Esophagus muscularis mucosa (tissue), 4 donors: Measurements from ENCODE around the gene TMEM247. TPM values are rescaled to one million over a fixed set of nuclear protein-coding genes. Genes with fewer than 3 reads are reported as not detected.

Experiments used
- DNase-seq: peaks from one replicate; pipeline ENCODE4 v3.0.0-alpha.2; 2017; ENCODE audit errors: extremely low spot score
- H3K27ac ChIP-seq, 4 donors: fragments of 200-600 bp; sonication (generic); replicated peaks in 1 of 4; 1 replicate in 3 of 4; 2 replicates in 1 of 4; pipeline ENCODE4 v1.5.1; 2016 to 2019; ENCODE audit warnings: mild to moderate bottlenecking in 1 of 4
- H3K27me3 ChIP-seq, 4 donors: fragments of 200-600 bp; sonication (generic); one replicate each; pipeline versions ENCODE4 v1.5.1 to v1.6.0; 2016 to 2019
- H3K36me3 ChIP-seq, 4 donors: fragments of 200-600 bp; sonication (generic); one replicate each; pipeline ENCODE4 v1.5.1; 2016 to 2019
- H3K4me1 ChIP-seq, 4 donors: fragments of 200-600 bp; sonication (generic); one replicate each; pipeline ENCODE4 v1.5.1; 2016 to 2019
- H3K4me3 ChIP-seq, 4 donors: fragments of 200-600 bp; sonication (generic); 1 replicate in 2 of 4; 2 replicates in 2 of 4; pipeline ENCODE4 v1.5.1; 2016 to 2019; ENCODE audit warnings: mild to moderate bottlenecking in 4 of 4, moderate library complexity in 1 of 4
- H3K9me3 ChIP-seq, 4 donors: fragments of 200-600 bp; sonication (generic); 1 replicate in 3 of 4; 2 replicates in 1 of 4; pipeline ENCODE4 v1.5.1; 2016 to 2019
- EP300 ChIP-seq: sonication (generic); formaldehyde crosslinking; IDR thresholded peaks from one replicate; pipeline ENCODE4 v1.6.1; 2017; ENCODE audit warnings: antibody characterized with exemption
- POLR2A ChIP-seq: fragments of 450-650 bp; IDR thresholded peaks from one replicate; pipeline ENCODE4 v1.6.1; 2017; ENCODE audit warnings: antibody characterized with exemption, moderate library complexity, mild to moderate bottlenecking, low read depth
- POLR2AphosphoS5 ChIP-seq, 2 donors: sonication (generic); formaldehyde crosslinking; IDR thresholded peaks; one replicate each; pipeline ENCODE4 v1.6.1; 2017; ENCODE audit warnings: antibody characterized with exemption in 2 of 2
- whole genome bisulfite sequencing: methylation state at CpG from one replicate; pipeline ENCODE4 v1.1.5; 2018; 5-methylcytosine and 5-hydroxymethylcytosine counted together
- intact Hi-C: fragments of 100-400 bp; cut with DNase I; formaldehyde crosslinking; loops from one replicate; pipeline ENCODE4 v1.15.1; 2023
- total RNA-seq, 4 donors: library from RNA; depleted of rRNA; stranded (reverse); fragments of >200 nt; gene quantifications; one replicate each; pipeline versions ENCODE4 v1.1.0 to v1.2.1, GENCODE V29; 2016
- TF ChIP-seq, protein P1 (sequence below), 3 experiments: fragments of 200-600 bp in 2 of 3; fragments of 450-650 bp in 1 of 3; sonication (generic) in 2 of 3; IDR thresholded peaks; one replicate each; pipeline ENCODE4 v1.5.1; 2017 to 2019; ENCODE audit warnings: antibody characterized with exemption in 3 of 3, mild to moderate bottlenecking in 2 of 3, moderate library complexity in 1 of 3

Gene TMEM247
- total RNA-seq, 4 donors from 2014 or later: not detected

DNA sequence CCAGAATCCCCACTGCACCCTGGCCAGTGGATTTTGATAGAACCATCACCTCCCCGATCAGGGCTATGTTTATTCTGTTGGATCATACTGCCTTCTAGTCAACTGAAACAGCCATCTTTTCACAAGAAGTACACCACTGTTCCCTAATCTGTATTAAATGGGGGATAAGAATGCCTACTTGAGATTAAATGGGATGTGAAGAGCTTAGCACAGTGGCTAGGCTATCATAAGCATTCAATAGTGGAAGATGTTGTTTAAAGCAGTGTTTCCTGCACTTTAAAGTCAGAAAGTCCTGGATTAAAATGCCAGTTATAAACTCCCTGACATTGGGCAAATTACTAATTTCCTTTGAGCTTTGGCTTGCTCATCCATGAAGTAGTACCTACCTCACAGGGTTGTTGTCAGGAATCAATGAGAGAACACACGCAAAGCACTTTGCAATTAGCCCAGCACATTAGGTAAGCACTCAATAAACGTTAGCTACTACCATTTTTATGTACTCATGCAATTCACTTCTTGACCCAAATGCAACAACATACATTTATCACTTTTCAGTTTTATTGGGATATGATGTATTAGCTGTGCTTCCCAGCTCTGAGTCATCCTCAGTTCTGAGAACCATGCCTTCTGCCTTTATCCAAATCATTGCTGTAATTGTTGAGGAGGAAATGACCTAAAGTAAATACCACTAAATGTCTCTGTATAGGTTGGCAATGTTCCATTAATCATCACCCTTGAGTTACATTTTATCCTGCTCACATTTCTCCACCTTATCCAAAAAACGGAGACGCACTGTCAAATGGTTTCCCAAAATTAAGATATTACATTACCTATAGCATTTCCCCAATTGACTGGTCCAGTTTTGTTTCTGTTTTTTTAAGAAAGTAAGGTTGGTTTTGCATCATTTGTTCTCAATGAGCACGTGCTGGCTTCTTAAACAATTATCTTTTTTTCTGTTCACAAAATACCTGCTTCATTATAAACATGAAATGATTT is 2.1 kb downstream of the TMEM247 start:
- no peaks in the 10 kb centered on the region for H3K9me3 ChIP-seq
- WGBS: 68% methylated on average over 6 of the region's 6 CpGs
- intact Hi-C loops: no loop called here
- no peaks in the 10 kb centered on the region for H3K36me3 ChIP-seq
- TF ChIP-seq POLR2AphosphoS5 (IDR thresholded peaks at IDR 0.05) (no peak), POLR2A (no peak), EP300 (no peak)
- TF ChIP-seq, protein P1, sequence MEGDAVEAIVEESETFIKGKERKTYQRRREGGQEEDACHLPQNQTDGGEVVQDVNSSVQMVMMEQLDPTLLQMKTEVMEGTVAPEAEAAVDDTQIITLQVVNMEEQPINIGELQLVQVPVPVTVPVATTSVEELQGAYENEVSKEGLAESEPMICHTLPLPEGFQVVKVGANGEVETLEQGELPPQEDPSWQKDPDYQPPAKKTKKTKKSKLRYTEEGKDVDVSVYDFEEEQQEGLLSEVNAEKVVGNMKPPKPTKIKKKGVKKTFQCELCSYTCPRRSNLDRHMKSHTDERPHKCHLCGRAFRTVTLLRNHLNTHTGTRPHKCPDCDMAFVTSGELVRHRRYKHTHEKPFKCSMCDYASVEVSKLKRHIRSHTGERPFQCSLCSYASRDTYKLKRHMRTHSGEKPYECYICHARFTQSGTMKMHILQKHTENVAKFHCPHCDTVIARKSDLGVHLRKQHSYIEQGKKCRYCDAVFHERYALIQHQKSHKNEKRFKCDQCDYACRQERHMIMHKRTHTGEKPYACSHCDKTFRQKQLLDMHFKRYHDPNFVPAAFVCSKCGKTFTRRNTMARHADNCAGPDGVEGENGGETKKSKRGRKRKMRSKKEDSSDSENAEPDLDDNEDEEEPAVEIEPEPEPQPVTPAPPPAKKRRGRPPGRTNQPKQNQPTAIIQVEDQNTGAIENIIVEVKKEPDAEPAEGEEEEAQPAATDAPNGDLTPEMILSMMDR (IDR thresholded peaks at IDR 0.05): no peak
- H3K4me3 ChIP-seq: no peak overlapping the region
- no peaks in the 10 kb centered on the region for H3K27me3 ChIP-seq
- H3K4me1 ChIP-seq: no peaks in the 10 kb centered on the region
- no peak for DNase-seq
- H3K27ac ChIP-seq: no peak overlapping the region

DNA sequence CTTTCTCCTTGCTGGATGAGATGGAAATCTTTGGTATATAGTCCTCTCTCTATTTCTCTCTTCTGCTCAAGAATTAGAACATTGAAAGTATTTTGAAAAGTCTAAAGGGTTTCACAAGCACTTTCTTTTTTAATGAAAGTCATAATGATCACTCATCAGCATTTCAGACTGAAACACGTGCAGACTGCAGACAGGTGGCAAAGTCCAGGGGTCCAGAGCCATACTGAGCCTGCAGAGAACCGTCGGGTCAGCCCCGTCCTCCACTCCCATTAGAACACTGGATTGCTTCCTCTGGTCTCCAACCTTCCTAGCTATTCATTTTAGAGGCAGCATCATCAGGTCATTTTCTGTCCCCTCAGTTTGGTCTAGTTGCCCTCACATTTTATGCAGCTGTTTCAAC is 3.1 kb downstream of the TMEM247 start:
- Histone ChIP-seq H3K4me3 (no peak overlapping the region), H3K27me3 (no peaks in the 10 kb centered on the region), H3K4me1 (peaks cover 2 to 4% (median 3%) of the 10 kb centered on the region in 4 donors), H3K27ac (no peak overlapping the region), H3K36me3 (no peaks in the 10 kb centered on the region), H3K9me3 (no peaks in the 10 kb centered on the region)
- no peak for DNase-seq
- 89% methylated on average over 4 of the region's 4 CpGs for WGBS
- TF ChIP-seq POLR2AphosphoS5 (IDR thresholded peaks at IDR 0.05) (no peak), POLR2A (no peak), EP300 (no peak)
- TF ChIP-seq, protein P1 (IDR thresholded peaks at IDR 0.05): no peak
- intact Hi-C loops: no loop called here

DNA sequence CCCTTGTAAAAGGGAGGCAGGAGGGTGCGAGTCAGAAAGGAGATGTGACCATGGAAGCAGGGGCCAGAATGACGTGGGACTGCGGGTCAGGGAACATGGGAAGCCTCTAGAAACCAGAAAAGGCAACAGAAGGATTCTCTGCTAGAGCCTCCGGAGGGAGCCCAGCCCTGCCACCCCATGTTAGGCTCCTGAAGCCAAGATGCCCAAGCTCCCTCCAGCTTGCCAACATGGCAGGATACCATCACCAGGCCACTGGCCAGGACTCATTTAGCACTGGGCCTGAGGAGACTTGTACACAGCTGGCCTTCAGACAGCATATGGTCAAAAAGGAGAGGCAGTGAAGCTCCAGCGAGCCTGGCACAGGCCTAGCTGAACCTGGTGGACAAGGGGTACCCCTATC is 5.6 kb downstream of the TMEM247 start:
- H3K36me3 ChIP-seq: no peaks in the 10 kb centered on the region
- no peak overlapping the region for H3K27ac ChIP-seq
- TF ChIP-seq POLR2A (no peak), EP300 (no peak), POLR2AphosphoS5 (IDR thresholded peaks at IDR 0.05) (no peak)
- TF ChIP-seq, protein P1 (IDR thresholded peaks at IDR 0.05): no peak
- no peaks in the 10 kb centered on the region for H3K27me3 ChIP-seq
- H3K4me1 ChIP-seq: peaks cover 22 to 29% (median 26%) of the 10 kb centered on the region in 4 donors
- WGBS: 98% methylated on average over 5 of the region's 5 CpGs
- intact Hi-C loops: no loop called here
- no peak overlapping the region for H3K4me3 ChIP-seq
- no peak for DNase-seq
- H3K9me3 ChIP-seq: no peaks in the 10 kb centered on the region

DNA sequence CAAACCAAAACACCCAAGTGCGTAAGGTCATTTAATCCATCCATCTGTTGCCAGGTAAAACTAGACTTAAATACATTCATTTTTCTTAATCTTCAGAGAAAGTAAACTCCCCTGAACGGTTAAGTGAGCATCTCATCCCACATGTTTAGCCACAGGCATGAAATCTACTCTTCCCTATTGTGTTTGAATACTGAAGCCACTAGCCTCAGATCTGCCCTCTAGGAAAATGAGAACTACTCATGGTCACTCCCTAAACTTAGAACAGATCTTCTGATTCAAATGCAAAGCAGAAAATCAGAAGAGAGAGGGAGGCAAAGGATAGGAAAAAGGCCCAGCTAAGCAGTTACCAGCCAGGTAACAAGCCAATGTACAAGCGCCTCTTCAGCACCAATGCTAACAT is 7.1 kb downstream of the TMEM247 start:
- WGBS: 100% methylated on average over 3 of the region's 3 CpGs
- Histone ChIP-seq H3K36me3 (no peaks in the 10 kb centered on the region), H3K4me3 (no peak overlapping the region), H3K27ac (no peak overlapping the region), H3K27me3 (no peaks in the 10 kb centered on the region), H3K9me3 (no peaks in the 10 kb centered on the region), H3K4me1 (peaks cover 36 to 43% (median 40%) of the 10 kb centered on the region in 4 donors)
- intact Hi-C loops: no loop called here
- DNase-seq: no peak
- TF ChIP-seq, protein P1 (IDR thresholded peaks at IDR 0.05): no peak
- TF ChIP-seq EP300 (no peak), POLR2AphosphoS5 (IDR thresholded peaks at IDR 0.05) (no peak), POLR2A (no peak)
